Measurements from ENCODE around the gene TMEM253. TPM values are rescaled to one million over a fixed set of nuclear protein-coding genes. Genes with fewer than 3 reads are reported as not detected.
A peak's percentile ranks its signal among the peaks of the same experiment; 100 is the strongest.

The TMEM253 gene
- total RNA-seq, 1 donor from 2014 or later: under 0.01 TPM

DNA sequence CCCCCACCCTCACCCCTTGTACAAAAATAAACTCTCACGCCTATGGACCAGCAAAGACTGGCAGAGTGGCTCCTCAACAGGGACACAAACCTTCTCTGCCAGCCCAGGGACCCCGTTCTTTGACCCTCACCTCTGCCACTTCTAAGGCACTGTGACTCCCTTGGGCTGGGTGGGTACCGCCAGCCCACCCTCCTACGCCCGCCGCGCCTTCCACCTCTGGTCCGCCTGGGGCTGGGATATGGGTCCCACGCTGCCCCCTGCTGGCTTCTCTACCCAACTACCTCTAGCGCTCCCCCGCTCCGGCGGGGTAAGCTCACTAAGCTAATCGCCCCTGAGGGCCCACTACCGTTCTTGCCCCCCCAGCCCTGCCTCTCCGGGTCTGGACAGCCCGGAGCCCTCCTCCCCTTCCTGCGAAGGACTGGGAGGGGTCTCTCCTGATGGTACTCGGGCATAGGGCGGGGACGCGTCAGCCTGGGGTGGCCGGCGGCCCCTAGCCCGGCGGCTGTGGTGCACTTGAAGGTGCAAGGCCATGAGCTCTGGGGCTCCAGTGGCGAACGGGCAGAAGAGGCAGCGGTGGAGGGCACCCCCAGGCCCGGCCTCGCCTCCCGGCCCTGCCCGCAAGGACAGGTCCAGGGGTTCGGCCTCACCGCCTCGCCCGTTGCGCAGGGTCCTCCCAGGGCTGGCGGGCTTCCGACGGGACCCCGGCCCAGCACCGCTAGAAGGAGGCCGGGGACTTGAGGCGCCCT lies 10.5 kb upstream of the TMEM253 start:
- DNase-seq (ENCODE audit: low read depth) (no peak), FAIRE-seq (no peak)
- no peak overlapping the region for H3K4me3 ChIP-seq (ENCODE audit: low read depth, low read length)
- TF ChIP-seq, protein P1, sequence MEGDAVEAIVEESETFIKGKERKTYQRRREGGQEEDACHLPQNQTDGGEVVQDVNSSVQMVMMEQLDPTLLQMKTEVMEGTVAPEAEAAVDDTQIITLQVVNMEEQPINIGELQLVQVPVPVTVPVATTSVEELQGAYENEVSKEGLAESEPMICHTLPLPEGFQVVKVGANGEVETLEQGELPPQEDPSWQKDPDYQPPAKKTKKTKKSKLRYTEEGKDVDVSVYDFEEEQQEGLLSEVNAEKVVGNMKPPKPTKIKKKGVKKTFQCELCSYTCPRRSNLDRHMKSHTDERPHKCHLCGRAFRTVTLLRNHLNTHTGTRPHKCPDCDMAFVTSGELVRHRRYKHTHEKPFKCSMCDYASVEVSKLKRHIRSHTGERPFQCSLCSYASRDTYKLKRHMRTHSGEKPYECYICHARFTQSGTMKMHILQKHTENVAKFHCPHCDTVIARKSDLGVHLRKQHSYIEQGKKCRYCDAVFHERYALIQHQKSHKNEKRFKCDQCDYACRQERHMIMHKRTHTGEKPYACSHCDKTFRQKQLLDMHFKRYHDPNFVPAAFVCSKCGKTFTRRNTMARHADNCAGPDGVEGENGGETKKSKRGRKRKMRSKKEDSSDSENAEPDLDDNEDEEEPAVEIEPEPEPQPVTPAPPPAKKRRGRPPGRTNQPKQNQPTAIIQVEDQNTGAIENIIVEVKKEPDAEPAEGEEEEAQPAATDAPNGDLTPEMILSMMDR (IDR thresholded peaks at IDR 0.05; ENCODE audit: insufficient read depth, low read length, severe bottlenecking): peak; percentile 38
- H3K27me3 ChIP-seq (ENCODE audit: control insufficient read depth, insufficient read depth, low read length): no peaks in the 10 kb centered on the region
- peaks cover 15% of the 10 kb centered on the region for H3K36me3 ChIP-seq (ENCODE audit: control insufficient read depth, insufficient read depth, low read length)

DNA sequence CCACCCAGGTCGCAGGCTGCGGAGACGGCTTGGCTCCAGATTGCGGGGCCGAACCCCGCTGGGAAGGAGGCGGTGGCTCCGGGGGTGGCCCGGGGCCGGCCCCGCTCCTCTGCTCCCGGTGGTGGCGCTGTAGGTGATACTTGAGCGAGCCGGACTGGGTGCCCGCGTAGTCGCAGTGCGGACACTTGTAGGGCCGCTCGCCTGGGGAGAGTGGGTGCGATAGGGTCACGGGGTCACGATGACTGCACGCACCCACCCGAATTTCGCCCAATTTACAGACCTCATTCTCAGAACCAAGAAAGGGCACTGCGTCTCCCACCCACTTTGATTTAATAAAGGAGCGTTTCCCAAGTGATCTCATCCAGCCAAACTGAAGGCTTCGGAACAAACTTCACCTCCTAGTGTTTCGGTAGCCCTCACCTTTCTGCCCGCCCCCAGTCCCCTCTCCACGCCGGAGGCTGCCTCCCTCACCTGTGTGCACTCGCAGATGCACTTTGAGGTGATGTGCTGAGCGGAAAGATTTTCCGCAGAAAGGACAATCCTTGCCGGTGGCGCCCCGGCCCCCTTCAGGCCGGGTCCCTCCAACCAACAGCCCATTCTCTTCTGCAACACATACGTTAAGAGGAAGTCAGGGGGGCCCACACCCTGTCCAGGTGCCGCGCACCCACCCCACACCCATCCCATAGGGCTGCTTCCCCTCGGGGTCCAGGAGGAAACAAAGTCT lies 9.8 kb upstream of the TMEM253 start:
- no peak overlapping the region for H3K4me3 ChIP-seq (ENCODE audit: low read depth, low read length)
- FAIRE-seq (no peak), DNase-seq (ENCODE audit: low read depth) (no peak)

DNA sequence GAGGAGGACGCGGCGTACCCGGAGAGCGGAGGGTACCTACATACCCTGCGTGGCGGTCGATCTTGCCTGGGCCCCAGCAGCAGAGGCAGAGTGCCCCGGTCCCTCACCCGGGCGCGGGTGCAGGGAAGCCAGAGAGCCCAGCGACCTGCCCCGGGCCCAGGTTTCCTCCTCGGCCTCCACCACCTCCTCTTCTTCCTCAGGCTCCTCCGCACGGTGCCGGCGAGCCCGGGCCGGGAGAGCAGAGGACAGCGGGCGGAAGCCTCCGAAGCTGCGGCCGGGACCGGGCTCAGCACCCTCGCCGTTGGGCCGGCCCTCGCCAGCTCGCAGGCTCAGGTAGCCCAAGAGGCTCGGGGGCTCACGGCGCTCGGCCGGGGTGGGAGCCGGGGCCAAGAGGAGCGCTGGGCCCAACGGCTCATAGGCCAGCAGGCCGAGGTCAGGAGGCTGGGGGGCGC lies 9.0 kb upstream of the TMEM253 start:
- FAIRE-seq (no peak), DNase-seq (ENCODE audit: low read depth) (no peak)
- Histone ChIP-seq H3K36me3 (ENCODE audit: control insufficient read depth, insufficient read depth, low read length) (peaks cover 15% of the 10 kb centered on the region), H3K27me3 (ENCODE audit: control insufficient read depth, insufficient read depth, low read length) (no peaks in the 10 kb centered on the region), H3K4me3 (ENCODE audit: low read depth, low read length) (no peak overlapping the region)
- TF ChIP-seq, protein P1 (IDR thresholded peaks at IDR 0.05; ENCODE audit: insufficient read depth, low read length, severe bottlenecking): no peak

More for the DNA sequence above, 9.8 kb upstream of the TMEM253 start:
- peaks cover 15% of the 10 kb centered on the region for H3K36me3 ChIP-seq (ENCODE audit: control insufficient read depth, insufficient read depth, low read length)
- TF ChIP-seq, protein P1 (IDR thresholded peaks at IDR 0.05; ENCODE audit: insufficient read depth, low read length, severe bottlenecking): no peak
- no peaks in the 10 kb centered on the region for H3K27me3 ChIP-seq (ENCODE audit: control insufficient read depth, insufficient read depth, low read length)

DNA sequence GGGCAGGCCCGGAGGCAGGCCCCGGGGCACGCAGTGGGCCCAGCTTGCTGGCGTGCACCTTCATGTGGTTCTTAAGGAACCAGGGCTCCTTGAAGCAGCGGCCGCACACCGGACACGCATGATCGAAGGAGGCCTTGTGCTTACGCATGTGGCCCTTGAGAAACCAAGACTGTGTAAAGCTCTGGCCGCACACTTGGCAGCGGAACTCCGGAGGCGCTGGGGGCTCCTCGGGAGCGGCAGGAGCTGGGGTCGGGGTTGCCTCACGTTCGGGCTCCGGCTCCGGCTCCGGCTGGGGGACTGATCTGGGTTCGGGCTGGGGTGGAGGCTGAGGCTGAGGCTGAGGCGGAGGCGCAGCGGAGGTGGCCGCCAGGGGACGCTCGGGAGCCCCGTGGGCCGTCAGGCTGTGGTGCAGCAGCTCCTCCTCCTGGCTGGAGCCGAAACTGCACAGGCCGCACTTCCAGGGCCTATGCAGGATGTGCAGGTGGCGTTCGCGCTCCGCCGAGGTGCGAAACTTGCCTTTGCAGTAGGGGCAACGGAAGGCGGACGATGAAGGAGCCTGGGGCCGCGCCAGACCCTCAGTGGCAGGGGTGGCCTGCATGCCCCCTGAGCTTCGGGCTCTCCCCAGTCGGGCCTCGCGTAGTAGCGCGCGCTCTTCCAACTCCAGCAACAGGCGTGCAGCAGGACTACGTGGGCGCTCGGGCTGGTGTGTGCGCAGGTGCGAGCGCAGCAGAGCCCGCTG lies 8.4 kb upstream of the TMEM253 start:
- peak; percentile 57 for DNase-seq (ENCODE audit: low read depth)
- TF ChIP-seq, protein P1 (IDR thresholded peaks at IDR 0.05; ENCODE audit: insufficient read depth, low read length, severe bottlenecking): peak; percentile 100

DNA sequence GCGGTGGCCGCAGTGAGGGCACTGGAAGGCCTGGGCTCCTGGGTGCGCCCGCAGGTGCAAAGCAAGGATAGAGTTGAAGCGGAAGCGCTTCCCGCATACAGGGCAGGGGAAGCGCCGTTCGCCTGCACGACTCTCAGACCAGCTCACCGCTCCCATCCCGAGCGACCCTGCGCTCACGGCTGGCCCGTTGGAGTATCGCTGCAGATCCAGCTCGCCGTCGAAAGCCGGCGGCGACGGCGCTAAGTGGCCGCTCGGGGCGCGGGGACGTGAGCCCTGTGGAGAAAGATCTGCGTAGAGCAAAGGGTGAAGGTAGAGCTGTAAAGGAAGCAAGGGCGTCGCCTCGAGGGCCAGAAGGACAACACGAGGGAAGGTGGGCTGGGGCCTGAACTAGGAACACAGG lies 7.8 kb upstream of the TMEM253 start:
- no peak for FAIRE-seq
- peaks cover 14% of the 10 kb centered on the region for H3K36me3 ChIP-seq (ENCODE audit: control insufficient read depth, insufficient read depth, low read length)
- H3K4me3 ChIP-seq (ENCODE audit: low read depth, low read length): no peak overlapping the region
- TF ChIP-seq, protein P1 (IDR thresholded peaks at IDR 0.05; ENCODE audit: insufficient read depth, low read length, severe bottlenecking): no peak
- no peak for DNase-seq (ENCODE audit: low read depth)
- no peaks in the 10 kb centered on the region for H3K27me3 ChIP-seq (ENCODE audit: control insufficient read depth, insufficient read depth, low read length)

More for the DNA sequence above, 8.4 kb upstream of the TMEM253 start:
- FAIRE-seq: no peak
- Histone ChIP-seq H3K27me3 (ENCODE audit: control insufficient read depth, insufficient read depth, low read length) (no peaks in the 10 kb centered on the region), H3K4me3 (ENCODE audit: low read depth, low read length) (no peak overlapping the region), H3K36me3 (ENCODE audit: control insufficient read depth, insufficient read depth, low read length) (peaks cover 15% of the 10 kb centered on the region)

Measured in bronchial epithelial cell (primary cell).